Stomach smooth muscle (tissue), 2 donors: ENCODE results near the gene SLC2A11.
"Not testable (repeated sequence)": the region's sequence is repeated elsewhere in the genome, so short reads cannot be mapped to it uniquely, and the experiment has no call there.

Experiments used
- H3K27ac ChIP-seq: one replicate; pipeline ENCODE4 v1.7.0; 2013; ENCODE audit warnings: mild to moderate bottlenecking, low read length, inconsistent platforms
- H3K27me3 ChIP-seq, 2 donors: one replicate each; pipeline ENCODE4 v1.7.0; 2013; ENCODE audit warnings: low read length in 2 of 2; ENCODE audit not compliant: insufficient read depth in 2 of 2, control insufficient read depth in 1 of 2
- H3K36me3 ChIP-seq, 2 donors: one replicate each; pipeline ENCODE4 v1.7.0; 2013; ENCODE audit warnings: low read length in 2 of 2; ENCODE audit not compliant: control insufficient read depth in 2 of 2, insufficient read depth in 2 of 2
- H3K4me1 ChIP-seq: one replicate; pipeline ENCODE4 v1.7.0; 2013; ENCODE audit warnings: low read length; ENCODE audit not compliant: control insufficient read depth, insufficient read depth
- H3K4me3 ChIP-seq, 2 donors: one replicate each; pipeline ENCODE4 v1.7.0; 2013; ENCODE audit warnings: low read length in 2 of 2
- H3K9ac ChIP-seq, 2 donors: one replicate each; pipeline ENCODE4 v1.7.0; 2013; ENCODE audit warnings: low read length in 2 of 2, mild to moderate bottlenecking in 1 of 2
- H3K9me3 ChIP-seq, 2 donors: one replicate each; pipeline ENCODE4 v1.7.0; 2013; ENCODE audit warnings: low read length in 2 of 2; ENCODE audit not compliant: control insufficient read depth in 2 of 2
- donor health status: healthy.
- donor health status: Pancreatic carcinoma.

SLC2A11 gene

DNA sequence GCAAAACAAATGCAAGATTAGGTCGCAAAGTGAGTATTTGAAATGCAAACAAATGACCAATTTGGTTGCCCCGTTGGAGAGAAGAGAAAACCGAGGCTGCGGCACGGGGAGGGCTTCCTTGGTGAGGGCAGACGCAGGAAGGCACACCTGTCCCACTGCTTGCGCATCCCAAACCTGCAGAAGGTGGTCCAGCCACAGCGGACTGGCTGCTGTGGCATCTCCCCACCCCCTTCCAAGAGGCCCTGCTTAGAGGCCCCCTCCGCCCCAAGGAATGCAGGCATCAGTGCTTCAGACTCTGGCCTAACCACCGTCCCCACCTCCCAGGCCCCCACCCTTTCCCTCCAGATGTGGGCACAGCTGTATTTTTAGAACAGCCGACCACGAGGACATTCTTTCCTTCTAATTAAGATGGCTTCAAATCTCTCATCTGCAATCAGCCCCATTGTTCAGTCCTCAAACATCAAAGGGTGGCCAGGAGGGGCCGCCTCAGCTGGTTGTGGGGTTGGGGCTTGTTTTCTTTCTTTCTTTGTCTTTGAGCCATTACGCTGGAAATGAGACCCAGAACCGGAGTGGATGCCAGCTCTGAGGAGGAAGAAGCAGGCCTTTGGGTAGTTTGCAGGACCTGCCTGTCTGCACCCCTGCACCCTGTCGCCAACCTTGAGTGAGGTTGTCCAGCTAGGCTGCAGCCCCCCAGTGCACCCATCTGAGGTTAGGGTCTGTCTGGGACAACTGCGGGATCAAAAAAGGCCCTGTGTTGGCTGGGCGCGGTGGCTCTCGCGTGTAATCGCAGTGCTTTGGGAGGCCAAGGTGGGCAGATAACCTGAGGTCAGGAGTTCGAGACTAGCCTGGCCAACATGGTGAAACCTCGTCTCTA is 9.4 kb upstream of the SLC2A11 start:
- H3K27ac ChIP-seq = no peak overlapping the region
- no peaks in the 10 kb centered on the region for H3K27me3 ChIP-seq
- no peaks in the 10 kb centered on the region for H3K9me3 ChIP-seq
- no peaks in the 10 kb centered on the region for H3K36me3 ChIP-seq
- H3K4me3 ChIP-seq = no peak overlapping the region
- H3K4me1 ChIP-seq = peaks cover 13% of the 10 kb centered on the region
- H3K9ac ChIP-seq = no peak overlapping the region

GRCh38 chr22:23849009-23850006 is 8.4 kb upstream of the SLC2A11 start:
- H3K27me3 ChIP-seq = no peaks in the 10 kb centered on the region
- peak overlapping the region in 1 of 2 donors; percentile 35 for H3K4me3 ChIP-seq
- H3K9ac ChIP-seq = peak overlapping the region; percentile 21 to 32
- H3K36me3 ChIP-seq = no peaks in the 10 kb centered on the region
- peaks cover 13% of the 10 kb centered on the region for H3K4me1 ChIP-seq
- no peak overlapping the region for H3K27ac ChIP-seq
- no peaks in the 10 kb centered on the region for H3K9me3 ChIP-seq

- no peak overlapping the region for H3K27ac ChIP-seq
- no peaks in the 10 kb centered on the region for H3K36me3 ChIP-seq
- no peak overlapping the region for H3K9ac ChIP-seq
- H3K27me3 ChIP-seq = no peaks in the 10 kb centered on the region
- H3K4me1 ChIP-seq = peaks cover 9% of the 10 kb centered on the region
- H3K9me3 ChIP-seq = no peaks in the 10 kb centered on the region
- H3K4me3 ChIP-seq = no peak overlapping the region
These were observed 7.5 kb upstream of the SLC2A11 start for GRCh38 chr22:23850136-23850611.

DNA sequence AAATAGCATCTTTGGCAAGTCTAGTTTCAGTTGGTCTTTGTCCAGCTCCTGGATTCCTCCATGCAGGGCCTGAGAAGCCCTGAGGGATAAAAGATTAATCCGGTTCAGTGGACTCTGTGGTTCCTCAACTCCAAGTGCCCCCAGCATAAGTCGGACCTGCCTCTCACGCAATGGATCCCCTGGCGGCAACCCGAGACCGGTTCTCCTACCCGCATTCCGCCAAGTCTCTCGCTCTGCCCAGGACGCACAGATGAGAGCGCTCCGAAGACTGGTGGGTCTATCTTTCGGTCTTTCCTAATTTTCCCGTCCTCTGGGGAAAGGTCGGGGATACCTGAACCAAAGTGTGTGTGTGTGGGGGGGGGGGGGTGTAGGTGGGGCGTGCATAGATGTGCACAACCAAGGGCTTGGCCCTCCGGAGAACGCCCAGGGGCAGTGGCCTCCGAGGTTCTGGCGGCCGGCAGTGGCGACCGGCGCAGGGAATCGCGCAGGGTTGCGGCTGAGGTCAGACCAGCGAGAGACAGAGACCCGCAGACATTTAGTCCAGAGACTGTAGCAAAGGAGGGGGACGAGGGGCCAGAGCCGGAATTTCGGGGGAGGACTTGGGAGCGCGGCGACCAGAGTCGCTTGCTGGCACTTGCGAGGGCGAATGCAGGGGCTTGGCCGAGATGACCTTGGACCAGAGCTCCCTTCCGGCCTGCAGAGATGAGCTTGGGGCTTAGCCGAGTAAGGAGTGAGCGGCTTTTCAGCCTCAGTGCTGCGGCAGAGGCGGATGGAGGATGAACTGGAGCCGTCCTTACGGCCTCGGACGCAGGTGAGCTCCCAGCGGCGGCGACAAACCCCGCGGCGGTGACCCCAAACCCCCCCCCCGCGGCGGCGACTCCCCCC is 712 bp upstream of the SLC2A11 start:
- Histone ChIP-seq H3K4me1 (peaks cover 21% of the 10 kb centered on the region), H3K9ac (peak overlapping the region; percentile 91 to 96), H3K36me3 (no peaks in the 10 kb centered on the region), H3K9me3 (no peaks in the 10 kb centered on the region), H3K4me3 (peak overlapping the region; percentile 94 to 99), H3K27me3 (no peaks in the 10 kb centered on the region), H3K27ac (peak overlapping the region; percentile 94)

GRCh38 chr22:23858484-23858815 is 775 bp downstream of the SLC2A11 start:
- peak overlapping the region; percentile 94 to 99 for H3K4me3 ChIP-seq
- H3K9me3 ChIP-seq = no peaks in the 10 kb centered on the region
- no peak overlapping the region for H3K27ac ChIP-seq
- no peaks in the 10 kb centered on the region for H3K27me3 ChIP-seq
- H3K9ac ChIP-seq = peak overlapping the region; percentile 91 to 96
- peaks cover 0 to 5% of the 10 kb centered on the region in 2 donors for H3K36me3 ChIP-seq
- peaks cover 21% of the 10 kb centered on the region for H3K4me1 ChIP-seq

DNA sequence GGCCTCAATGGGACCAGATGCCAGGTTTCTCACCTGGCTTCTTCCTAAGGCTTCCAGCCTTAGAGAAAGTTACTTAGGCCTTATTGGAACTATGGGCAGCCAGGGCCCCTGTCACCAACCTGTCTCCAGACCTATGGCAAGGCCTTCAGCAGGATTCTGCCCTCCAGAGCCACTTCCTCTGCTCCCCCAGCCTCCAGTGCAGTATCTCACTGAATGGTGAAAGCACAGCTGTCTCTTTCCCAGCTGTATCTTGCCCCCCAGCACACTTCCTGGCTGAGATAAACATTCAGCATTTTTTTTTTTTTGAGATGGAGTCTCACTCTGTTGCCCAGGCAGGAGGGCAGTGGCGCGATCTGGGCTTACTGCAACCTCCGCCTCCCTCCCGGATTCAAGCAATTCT is 1.5 kb downstream of the SLC2A11 start:
- H3K36me3 ChIP-seq = peaks cover 0 to 5% of the 10 kb centered on the region in 2 donors
- no peak overlapping the region for H3K9ac ChIP-seq
- no peak overlapping the region for H3K4me3 ChIP-seq
- peaks cover 21% of the 10 kb centered on the region for H3K4me1 ChIP-seq
- no peaks in the 10 kb centered on the region for H3K27me3 ChIP-seq
- H3K27ac ChIP-seq = no peak overlapping the region
- no peaks in the 10 kb centered on the region for H3K9me3 ChIP-seq

- peaks cover 21% of the 10 kb centered on the region for H3K4me1 ChIP-seq
- H3K36me3 ChIP-seq, H3K9ac ChIP-seq, H3K9me3 ChIP-seq, H3K27me3 ChIP-seq, H3K4me3 ChIP-seq, H3K27ac ChIP-seq: not testable (repeated sequence)
These were observed 2.5 kb downstream of the SLC2A11 start for GRCh38 chr22:23860187-23860586.

DNA sequence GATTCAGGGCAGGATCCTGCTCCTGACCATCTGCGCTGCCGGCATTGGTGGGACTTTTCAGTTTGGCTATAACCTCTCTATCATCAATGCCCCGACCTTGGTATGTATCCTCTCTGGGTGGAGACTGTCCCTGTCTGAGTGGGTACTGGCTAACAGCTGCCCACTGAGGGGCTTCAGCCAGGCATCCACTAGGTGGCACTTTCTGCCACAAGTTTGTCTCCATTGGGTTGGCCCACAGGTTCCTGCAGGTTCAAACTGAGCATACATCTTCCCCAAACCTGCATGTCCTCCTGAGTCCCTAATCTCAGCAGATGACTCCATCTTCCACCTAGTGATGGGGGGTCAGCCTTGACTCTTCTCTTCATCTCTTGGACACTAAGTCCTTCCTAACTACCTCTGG is 4.4 kb downstream of the SLC2A11 start:
- no peaks in the 10 kb centered on the region for H3K9me3 ChIP-seq

DNA sequence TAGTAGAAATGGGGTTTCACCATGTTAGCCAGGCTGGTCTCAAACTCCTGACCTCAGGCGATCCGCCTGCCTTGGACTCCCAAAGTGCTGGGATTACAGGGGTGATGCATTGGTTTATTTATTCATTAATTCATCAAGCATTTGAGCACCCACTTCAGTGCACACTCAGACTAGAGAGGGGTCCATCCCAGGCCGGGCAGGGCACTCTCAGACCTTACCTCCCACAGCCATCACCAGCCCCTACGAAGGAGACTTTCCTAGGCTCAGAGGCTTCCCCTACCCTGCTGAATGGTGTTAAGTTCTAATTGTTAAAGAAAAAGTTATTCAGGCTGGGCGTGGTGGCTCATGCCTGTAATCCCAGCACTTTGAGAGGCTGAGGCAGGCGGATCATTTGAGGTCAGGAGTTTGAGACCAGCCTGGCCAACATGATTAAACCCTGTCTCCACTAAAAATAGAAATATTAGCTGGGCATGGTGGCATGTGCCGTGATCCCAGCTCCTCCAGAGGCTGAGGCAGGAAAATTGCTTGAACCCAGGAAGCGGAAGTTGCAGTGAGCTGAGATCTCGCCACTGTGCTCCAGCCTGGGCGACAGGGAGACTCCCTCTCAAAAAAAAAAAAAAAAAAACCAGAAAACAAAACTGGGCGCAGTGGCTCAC is 7.0 kb downstream of the SLC2A11 start:
- not testable (repeated sequence) for H3K9ac ChIP-seq, H3K9me3 ChIP-seq, H3K4me3 ChIP-seq, H3K27ac ChIP-seq, H3K4me1 ChIP-seq, H3K27me3 ChIP-seq
- peaks cover 7 to 26% of the 10 kb centered on the region in 2 donors for H3K36me3 ChIP-seq

More for the DNA sequence above, 4.4 kb downstream of the SLC2A11 start:
- Histone ChIP-seq H3K4me3 (no peak overlapping the region), H3K27me3 (no peaks in the 10 kb centered on the region), H3K36me3 (peaks cover 0 to 10% of the 10 kb centered on the region in 2 donors), H3K4me1 (peaks cover 13% of the 10 kb centered on the region), H3K9ac (no peak overlapping the region), H3K27ac (no peak overlapping the region)
